ENCODE measurements around the gene SHPK.

DNA sequence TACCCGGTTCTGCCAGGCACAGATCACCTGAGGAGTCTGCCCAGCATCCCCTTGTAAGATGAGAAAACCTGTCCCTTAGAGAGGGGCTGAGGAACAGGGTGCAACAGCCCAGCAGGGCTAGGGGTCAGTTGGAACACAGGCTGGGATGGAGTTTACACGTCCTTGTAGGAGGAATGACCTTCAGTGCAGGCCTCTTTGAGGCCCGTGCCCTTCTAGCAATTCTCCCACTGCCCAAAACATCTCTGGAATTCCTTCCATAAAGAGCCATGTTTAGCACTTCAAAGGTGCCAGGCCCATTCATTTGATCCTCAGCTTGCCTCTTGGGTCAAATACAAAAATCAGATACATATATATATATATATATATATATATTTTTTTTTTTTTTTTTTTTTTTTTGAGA lies 5.0 kb upstream of the SHPK start:
- TF ChIP-seq, protein P1, sequence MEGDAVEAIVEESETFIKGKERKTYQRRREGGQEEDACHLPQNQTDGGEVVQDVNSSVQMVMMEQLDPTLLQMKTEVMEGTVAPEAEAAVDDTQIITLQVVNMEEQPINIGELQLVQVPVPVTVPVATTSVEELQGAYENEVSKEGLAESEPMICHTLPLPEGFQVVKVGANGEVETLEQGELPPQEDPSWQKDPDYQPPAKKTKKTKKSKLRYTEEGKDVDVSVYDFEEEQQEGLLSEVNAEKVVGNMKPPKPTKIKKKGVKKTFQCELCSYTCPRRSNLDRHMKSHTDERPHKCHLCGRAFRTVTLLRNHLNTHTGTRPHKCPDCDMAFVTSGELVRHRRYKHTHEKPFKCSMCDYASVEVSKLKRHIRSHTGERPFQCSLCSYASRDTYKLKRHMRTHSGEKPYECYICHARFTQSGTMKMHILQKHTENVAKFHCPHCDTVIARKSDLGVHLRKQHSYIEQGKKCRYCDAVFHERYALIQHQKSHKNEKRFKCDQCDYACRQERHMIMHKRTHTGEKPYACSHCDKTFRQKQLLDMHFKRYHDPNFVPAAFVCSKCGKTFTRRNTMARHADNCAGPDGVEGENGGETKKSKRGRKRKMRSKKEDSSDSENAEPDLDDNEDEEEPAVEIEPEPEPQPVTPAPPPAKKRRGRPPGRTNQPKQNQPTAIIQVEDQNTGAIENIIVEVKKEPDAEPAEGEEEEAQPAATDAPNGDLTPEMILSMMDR (IDR thresholded peaks at IDR 0.05; ENCODE audit: insufficient read depth, low read length, poor library complexity, severe bottlenecking), result no peak
- TF ChIP-seq EZH2phosphoT487 (conservative IDR thresholded peaks at IDR 0.05; ENCODE audit: low read length), result no peak

Data from SU-DHL-6 (cell line).